GOT3 (cell line): ENCODE data around the gene MCM6.
"Not testable (repeated sequence)": the region's sequence is repeated elsewhere in the genome, so short reads cannot be mapped to it uniquely, and the experiment has no call there.

Experiments
- DNase-seq: peaks from one replicate; lab custom pipeline; 2025; ENCODE audit warnings: mixed read lengths; lab: John Stamatoyannopoulos, UW

The MCM6 gene

GRCh38 chr2:135876066-135876711 is at the start of gene MCM6:
Gene MCM6, minus strand, starts transcription at chr2:135876443. Its CDS starts 78 bp downstream, at chr2:135876365.
- DNase-seq, result peak; percentile 88

- DNase-seq, result no peak
Measured at GRCh38 chr2:135925571-135925970, 49.3 kb upstream of the MCM6 start.

- DNase-seq, result no peak
Measured at GRCh38 chr2:135916207-135916606, 40.0 kb upstream of the MCM6 start.

- DNase-seq, result no peak
Measured at GRCh38 chr2:135914485-135914884, 38.2 kb upstream of the MCM6 start.

- DNase-seq, result no peak
Measured at GRCh38 chr2:135913727-135914365, 37.6 kb upstream of the MCM6 start.

GRCh38 chr2:135909976-135910375 is 33.7 kb upstream of the MCM6 start:
- no peak for DNase-seq

- no peak for DNase-seq
Measured at GRCh38 chr2:135905679-135906078, 29.4 kb upstream of the MCM6 start.

GRCh38 chr2:135904341-135904989 is 28.2 kb upstream of the MCM6 start:
- DNase-seq, result no peak

- DNase-seq, result no peak
Measured at GRCh38 chr2:135903650-135904049, 27.4 kb upstream of the MCM6 start.

GRCh38 chr2:135899567-135899966 is 23.3 kb upstream of the MCM6 start:
- no peak for DNase-seq

GRCh38 chr2:135898234-135898786 is 22.1 kb upstream of the MCM6 start:
- no peak for DNase-seq

- DNase-seq, result no peak
Measured at GRCh38 chr2:135894930-135895329, 18.7 kb upstream of the MCM6 start.

- no peak for DNase-seq
Measured at GRCh38 chr2:135893374-135893794, 17.1 kb upstream of the MCM6 start.

- DNase-seq, result no peak
Measured at GRCh38 chr2:135890835-135891234, 14.6 kb upstream of the MCM6 start.

GRCh38 chr2:135890149-135890548 is 13.9 kb upstream of the MCM6 start:
- DNase-seq, result no peak

GRCh38 chr2:135888587-135888986 is 12.3 kb upstream of the MCM6 start:
- not testable (repeated sequence) for DNase-seq

- DNase-seq, result no peak
Measured at GRCh38 chr2:135885709-135886108, 9.5 kb upstream of the MCM6 start.

- no peak for DNase-seq
Measured at GRCh38 chr2:135882415-135882814, 6.2 kb upstream of the MCM6 start.

GRCh38 chr2:135876770-135877169 is 527 bp upstream of the MCM6 start:
- DNase-seq, result not testable (repeated sequence)

GRCh38 chr2:135875491-135876065 is 665 bp downstream of the MCM6 start:
- peak; percentile 13 for DNase-seq

GRCh38 chr2:135874777-135875365 is 1.4 kb downstream of the MCM6 start:
- DNase-seq, result no peak

- DNase-seq, result no peak
Measured at GRCh38 chr2:135870571-135870970, 5.7 kb downstream of the MCM6 start.
